GM12872 (cell line): Measurements from ENCODE around the gene MDFI.

ENCODE experiments used
- CTCF ChIP-seq: IDR thresholded peaks from 3 replicates; pipeline ENCODE4 v1.5.1; 2011; ENCODE audit warnings: low read depth, mild to moderate bottlenecking, low read length, moderate library complexity; ENCODE audit not compliant: insufficient read depth

Gene MDFI

GRCh38 chr6:41652866-41653652, 14.8 kb downstream of the MDFI start:
- TF ChIP-seq CTCF: no peak

- no peak for TF ChIP-seq CTCF
Measured at GRCh38 chr6:41653691-41654090, 15.4 kb downstream of the MDFI start.

GRCh38 chr6:41654151-41654697, 16.0 kb downstream of the MDFI start:
- TF ChIP-seq CTCF: no peak

- no peak for TF ChIP-seq CTCF
Measured at GRCh38 chr6:41654698-41655151, 16.5 kb downstream of the MDFI start.

GRCh38 chr6:41655176-41655575, 16.9 kb downstream of the MDFI start:
- no peak for TF ChIP-seq CTCF

GRCh38 chr6:41655646-41656001, 17.4 kb downstream of the MDFI start:
- no peak for TF ChIP-seq CTCF

GRCh38 chr6:41656002-41656691, 17.9 kb downstream of the MDFI start:
- no peak for TF ChIP-seq CTCF
